BLaER1 treated with 17β-estradiol and CSF1 and Interleukin-3, amounts not matched to agents 10 nM and 100 nM (cell line): ENCODE results near the gene MRLN.
"Not testable (repeated sequence)": the region's sequence is repeated elsewhere in the genome, so short reads cannot be mapped to it uniquely, and the experiment has no call there.

ENCODE experiments used
- H3K27ac ChIP-seq, 11 experiments: shearing (Covaris generic); formaldehyde crosslinking; 2 replicates each; pipeline ENCODE4 v1.8.1; 2022
- H3K27me3 ChIP-seq, 11 experiments: shearing (Covaris generic); formaldehyde crosslinking; 2 replicates each; pipeline ENCODE4 v1.8.1; 2022
- H3K36me3 ChIP-seq, 11 experiments: shearing (Covaris generic); formaldehyde crosslinking; 2 replicates each; pipeline ENCODE4 v1.8.1; 2022
- H3K4me1 ChIP-seq, 10 experiments: shearing (Covaris generic); formaldehyde crosslinking; 2 replicates each; pipeline ENCODE4 v1.8.1; 2022
- H3K4me2 ChIP-seq, 11 experiments: shearing (Covaris generic); formaldehyde crosslinking; 2 replicates each; pipeline ENCODE4 v1.8.1; 2022
- H3K4me3 ChIP-seq, 10 experiments: shearing (Covaris generic); formaldehyde crosslinking; 2 replicates each; pipeline ENCODE4 v1.8.1; 2022
- H3K9ac ChIP-seq, 11 experiments: shearing (Covaris generic); formaldehyde crosslinking; 2 replicates each; pipeline ENCODE4 v1.8.1; 2022
- H3K9me3 ChIP-seq, 11 experiments: shearing (Covaris generic); formaldehyde crosslinking; replicated peaks in 1 of 11; 2 replicates each; pipeline ENCODE4 v1.8.1; 2022
- H4K20me1 ChIP-seq, 11 experiments: shearing (Covaris generic); formaldehyde crosslinking; 2 replicates each; pipeline ENCODE4 v1.8.1; 2022
- Cebpa-rat ChIP-seq, 11 experiments: shearing (Covaris generic); IDR thresholded peaks; 2 replicates each; pipeline ENCODE4 v1.8.1; 2022

Gene MRLN

DNA sequence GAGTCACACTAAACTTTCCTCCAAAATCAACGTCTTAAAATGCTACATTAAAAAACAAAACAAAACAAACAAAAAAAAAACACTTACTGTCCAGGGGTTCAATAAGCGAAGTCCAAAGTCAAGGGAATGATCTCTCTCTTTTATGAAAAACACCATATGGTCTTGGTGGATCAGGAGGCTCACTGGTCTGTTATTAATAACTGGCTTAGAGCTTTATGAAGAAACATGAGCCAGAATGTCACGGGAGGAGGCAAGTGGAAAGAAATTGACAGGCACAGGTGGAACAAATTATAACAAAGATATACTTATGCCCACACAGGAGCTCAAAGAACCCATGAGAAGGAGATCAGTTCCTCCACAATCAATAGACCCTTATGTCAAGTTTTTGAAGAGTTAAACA, at the start of gene MRLN:
TSS of gene MRLN (minus strand) at position 189 of the 400 bp plus-strand sequence.
- no peaks in the 10 kb centered on the region for H4K20me1 ChIP-seq
- no peak for TF ChIP-seq Cebpa-rat (IDR thresholded peaks at IDR 0.05)
- no peaks in the 10 kb centered on the region for H3K9me3 ChIP-seq
- H3K4me2 ChIP-seq: no peak within 1 kb of the TSS
- no peaks in the 10 kb centered on the region for H3K4me1 ChIP-seq
- H3K4me3 ChIP-seq: no peak within 1 kb of the TSS
- H3K27ac ChIP-seq: no peak within 1 kb of the TSS
- H3K36me3 ChIP-seq: no peaks in the 10 kb centered on the region
- H3K27me3 ChIP-seq: no peaks in the 10 kb centered on the region
- H3K9ac ChIP-seq: no peak within 1 kb of the TSS

DNA sequence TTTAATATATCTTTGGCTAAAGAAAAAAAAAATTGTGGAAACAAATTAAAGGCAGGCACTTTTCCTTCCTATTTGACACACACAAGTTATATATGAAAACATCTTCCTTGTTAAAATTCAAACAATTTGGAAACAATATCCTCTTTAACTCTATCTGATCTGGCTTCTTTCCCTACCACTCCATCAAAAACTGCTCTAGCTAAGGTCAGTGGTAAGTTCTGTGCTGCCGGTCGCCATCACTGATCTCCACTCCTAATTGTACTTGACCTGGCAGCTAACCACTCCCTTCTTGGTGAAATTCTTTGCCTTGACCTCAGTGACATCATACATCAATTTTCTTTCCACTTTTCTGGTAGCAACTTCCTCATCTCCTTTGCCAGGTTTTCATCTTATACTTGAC, 47.9 kb upstream of the MRLN start:
- peaks cover 75 to 100% (median 94%) of the 10 kb centered on the region in 11 experiments for H3K36me3 ChIP-seq
- H3K4me3 ChIP-seq: no peak overlapping the region
- H3K27me3 ChIP-seq: no peaks in the 10 kb centered on the region
- H3K9ac ChIP-seq: no peak overlapping the region
- peaks cover 0 to 30% (median 9%) of the 10 kb centered on the region in 10 experiments; a peak in 13 of 20 replicates for H3K4me1 ChIP-seq
- H3K9me3 ChIP-seq: peaks cover 0 to 18% (median 15%) of the 10 kb centered on the region in 11 experiments; a peak in 19 of 22 replicates
- TF ChIP-seq Cebpa-rat (IDR thresholded peaks at IDR 0.05): no peak
- no peak overlapping the region for H3K27ac ChIP-seq
- H4K20me1 ChIP-seq: 0 out of 22 replicates have a peak, but pooled peaks cover 0 to 7% (median 0%) of the 10 kb centered on the region in 11 experiments
- H3K4me2 ChIP-seq: no peak overlapping the region

DNA sequence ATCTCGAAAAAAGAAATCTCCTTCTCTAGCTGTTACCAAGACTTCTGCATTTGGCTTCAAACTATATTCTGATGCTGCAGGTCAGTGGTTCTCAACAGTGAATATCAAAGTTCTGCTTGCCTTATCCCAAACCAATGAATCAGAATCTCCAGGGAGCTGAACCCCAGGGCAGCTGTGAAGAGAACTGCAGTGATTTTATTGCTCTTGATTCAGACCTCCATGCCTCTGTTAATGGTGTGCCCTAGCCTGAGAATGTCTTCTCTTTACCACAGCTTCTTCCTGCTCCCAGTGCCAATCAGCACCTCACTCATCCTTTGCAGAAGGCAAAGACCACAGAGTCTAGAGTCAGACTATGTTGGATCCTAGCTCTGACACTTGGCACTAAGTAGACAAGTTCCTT, 46.2 kb upstream of the MRLN start:
- no peak overlapping the region for H3K4me2 ChIP-seq
- H3K9me3 ChIP-seq: peaks cover 0 to 20% (median 16%) of the 10 kb centered on the region in 11 experiments; a peak in 19 of 22 replicates
- H3K4me1 ChIP-seq: peaks cover 0 to 23% (median 9%) of the 10 kb centered on the region in 10 experiments; a peak in 13 of 20 replicates
- no peak overlapping the region for H3K4me3 ChIP-seq
- no peaks in the 10 kb centered on the region for H3K27me3 ChIP-seq
- H3K27ac ChIP-seq: no peak overlapping the region
- peaks cover 69 to 100% (median 87%) of the 10 kb centered on the region in 11 experiments for H3K36me3 ChIP-seq
- no peak overlapping the region for H3K9ac ChIP-seq
- no peak for TF ChIP-seq Cebpa-rat (IDR thresholded peaks at IDR 0.05)
- H4K20me1 ChIP-seq: 0 out of 22 replicates have a peak, but pooled peaks cover 0 to 7% (median 0%) of the 10 kb centered on the region in 11 experiments

DNA sequence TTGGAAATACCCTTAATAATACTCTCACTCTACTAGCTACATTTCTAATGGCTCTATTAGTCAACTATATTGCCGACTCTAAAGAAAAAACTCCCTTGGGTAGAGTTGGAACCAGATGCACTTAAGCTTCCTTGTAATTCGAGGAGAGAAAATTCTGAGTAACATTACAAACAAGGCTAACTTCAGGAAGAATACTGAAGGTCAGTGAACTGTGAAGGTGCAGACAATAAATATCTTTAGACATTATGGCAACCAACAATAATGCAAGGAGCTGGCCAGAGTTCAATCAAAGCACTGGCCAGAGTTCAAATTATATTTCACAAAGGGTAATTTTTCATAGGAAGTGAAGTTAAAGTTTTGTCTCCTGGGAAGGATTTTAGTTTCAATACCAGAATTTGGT, 40.7 kb upstream of the MRLN start:
- Histone ChIP-seq H3K4me2 (no peak overlapping the region), H3K27ac (no peak overlapping the region), H3K27me3 (no peaks in the 10 kb centered on the region), H3K9me3 (peaks cover 0 to 20% (median 13%) of the 10 kb centered on the region in 11 experiments; a peak in 19 of 22 replicates), H3K4me1 (no peaks in the 10 kb centered on the region; a peak in 2 of 20 replicates), H4K20me1 (no peaks in the 10 kb centered on the region), H3K4me3 (no peak overlapping the region), H3K9ac (no peak overlapping the region), H3K36me3 (peaks cover 81 to 92% (median 85%) of the 10 kb centered on the region in 11 experiments)
- no peak for TF ChIP-seq Cebpa-rat (IDR thresholded peaks at IDR 0.05)

DNA sequence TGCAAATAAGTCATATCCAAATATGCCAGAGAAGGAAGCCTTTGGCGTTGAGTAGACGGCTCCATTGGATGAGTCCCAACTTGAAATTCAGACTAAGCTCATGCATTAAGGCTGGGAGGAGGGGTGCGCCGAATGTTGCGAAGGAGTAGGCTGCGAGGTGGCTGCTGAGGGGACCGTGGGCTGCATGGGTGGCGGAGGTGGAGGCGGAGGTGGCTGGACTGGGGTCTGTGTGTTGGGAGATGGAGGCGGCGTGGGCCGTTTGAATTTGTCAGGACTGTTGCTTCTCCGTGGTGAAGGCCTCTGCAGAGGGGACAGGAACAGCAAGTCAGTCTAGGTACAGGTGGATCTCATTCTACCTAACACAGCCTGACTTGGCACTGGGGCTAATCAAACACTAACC, 39.6 kb upstream of the MRLN start:
- Histone ChIP-seq H3K4me1 (no peaks in the 10 kb centered on the region; a peak in 2 of 20 replicates), H3K36me3 (peaks cover 78 to 91% (median 83%) of the 10 kb centered on the region in 11 experiments)
- TF ChIP-seq Cebpa-rat (IDR thresholded peaks at IDR 0.05): no peak

DNA sequence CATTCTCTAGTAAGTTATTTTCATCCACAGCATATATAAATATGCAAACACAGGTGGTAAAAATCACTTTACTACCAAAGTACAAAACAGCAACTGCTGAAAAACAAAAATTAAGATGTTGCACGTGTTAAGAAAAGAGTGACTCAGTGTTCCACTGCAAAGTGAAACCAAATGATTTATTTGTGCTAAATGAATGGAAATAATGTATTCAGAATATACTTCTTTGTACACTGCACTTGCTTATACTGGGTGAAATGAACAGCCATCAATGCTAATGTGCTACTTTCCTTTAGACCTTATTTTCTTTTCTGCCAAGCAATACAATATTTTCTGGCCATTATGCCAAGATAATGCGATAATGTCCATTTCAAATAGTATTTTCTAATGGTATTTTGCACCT, 38.3 kb upstream of the MRLN start:
- Histone ChIP-seq H4K20me1 (no peaks in the 10 kb centered on the region), H3K27ac (no peak overlapping the region), H3K4me2 (no peak overlapping the region), H3K36me3 (peaks cover 66 to 86% (median 74%) of the 10 kb centered on the region in 11 experiments), H3K9ac (no peak overlapping the region), H3K9me3 (peaks cover 0 to 7% (median 4%) of the 10 kb centered on the region in 11 experiments; a peak in 19 of 22 replicates), H3K4me1 (no peaks in the 10 kb centered on the region; a peak in 2 of 20 replicates), H3K4me3 (no peak overlapping the region), H3K27me3 (no peaks in the 10 kb centered on the region)
- no peak for TF ChIP-seq Cebpa-rat (IDR thresholded peaks at IDR 0.05)

More for the DNA sequence above, 39.6 kb upstream of the MRLN start:
- Histone ChIP-seq H3K9ac (no peak overlapping the region), H3K4me2 (no peak overlapping the region), H3K27me3 (no peaks in the 10 kb centered on the region), H3K27ac (no peak overlapping the region), H4K20me1 (no peaks in the 10 kb centered on the region), H3K9me3 (peaks cover 0 to 18% (median 11%) of the 10 kb centered on the region in 11 experiments; a peak in 19 of 22 replicates), H3K4me3 (no peak overlapping the region)

DNA sequence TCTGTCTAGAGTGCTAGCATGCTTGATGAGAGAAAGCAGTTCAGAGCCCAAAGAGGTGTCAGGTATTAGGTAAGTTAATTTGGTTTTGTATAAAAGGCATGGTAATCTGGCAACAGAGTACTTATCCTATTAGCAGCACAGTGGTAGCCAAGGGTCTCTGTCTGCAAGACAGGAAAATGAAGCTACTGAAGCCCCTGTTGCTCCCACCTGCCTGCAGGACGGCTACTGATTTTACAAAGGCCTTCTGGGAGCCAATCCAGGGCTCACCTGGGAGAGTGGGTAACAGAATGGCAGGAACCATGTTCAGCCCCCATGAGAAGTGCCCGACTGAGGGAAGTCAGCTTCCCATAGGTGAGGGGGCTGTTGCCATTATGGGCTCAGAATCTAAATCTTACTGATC, 36.8 kb upstream of the MRLN start:
- H4K20me1 ChIP-seq, H3K9ac ChIP-seq, H3K4me2 ChIP-seq, H3K27me3 ChIP-seq, H3K4me1 ChIP-seq, H3K4me3 ChIP-seq, H3K9me3 ChIP-seq, H3K27ac ChIP-seq: not testable (repeated sequence)
- peaks cover 60 to 76% (median 64%) of the 10 kb centered on the region in 11 experiments for H3K36me3 ChIP-seq

DNA sequence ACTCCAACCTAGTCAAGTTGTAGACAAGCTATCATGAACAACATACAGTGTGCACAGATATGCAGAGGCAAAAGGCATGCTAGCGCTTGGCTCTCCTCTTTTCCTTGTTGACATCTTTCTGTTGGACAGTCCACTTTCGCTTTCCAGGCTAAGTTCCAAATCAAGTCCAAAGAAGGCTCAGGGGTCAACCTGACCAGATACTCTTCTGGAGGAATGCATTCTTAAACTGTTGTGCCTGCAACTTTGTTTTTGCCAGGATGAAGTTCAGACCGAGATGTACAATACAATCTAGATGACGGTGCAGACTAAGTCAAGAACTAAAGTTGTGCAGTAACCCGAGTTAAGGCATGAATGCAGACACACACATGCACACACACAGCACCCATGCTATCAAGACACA, 35.7 kb upstream of the MRLN start:
- H4K20me1 ChIP-seq, H3K27me3 ChIP-seq, H3K9me3 ChIP-seq, H3K9ac ChIP-seq, H3K4me1 ChIP-seq, H3K4me3 ChIP-seq, H3K27ac ChIP-seq, H3K4me2 ChIP-seq: not testable (repeated sequence)
- peaks cover 49 to 64% (median 52%) of the 10 kb centered on the region in 11 experiments for H3K36me3 ChIP-seq

DNA sequence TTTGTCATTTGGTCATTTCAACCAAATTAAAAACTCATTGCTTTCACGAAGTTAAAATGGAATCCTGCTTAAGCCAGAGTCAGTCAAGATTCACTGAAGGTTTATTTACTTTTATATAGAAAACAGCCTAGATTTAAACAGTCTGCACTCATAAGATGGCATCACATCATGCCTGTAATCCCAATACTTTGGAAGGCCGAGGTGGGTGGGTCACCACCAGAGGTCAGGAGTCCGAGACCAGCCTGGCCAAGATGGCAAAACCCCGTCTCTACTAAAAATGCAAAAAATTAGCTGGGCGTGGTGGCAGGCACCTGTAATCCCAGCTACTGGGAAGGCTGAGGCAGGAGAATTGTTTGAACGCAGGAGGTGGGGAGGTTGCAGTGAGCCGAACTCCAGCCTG, 33.8 kb upstream of the MRLN start:
- H3K36me3 ChIP-seq: peaks cover 30 to 45% (median 33%) of the 10 kb centered on the region in 11 experiments
- not testable (repeated sequence) for H3K27ac ChIP-seq, H3K4me3 ChIP-seq, H3K9me3 ChIP-seq, H3K4me1 ChIP-seq, H3K9ac ChIP-seq, H4K20me1 ChIP-seq, H3K4me2 ChIP-seq, H3K27me3 ChIP-seq

DNA sequence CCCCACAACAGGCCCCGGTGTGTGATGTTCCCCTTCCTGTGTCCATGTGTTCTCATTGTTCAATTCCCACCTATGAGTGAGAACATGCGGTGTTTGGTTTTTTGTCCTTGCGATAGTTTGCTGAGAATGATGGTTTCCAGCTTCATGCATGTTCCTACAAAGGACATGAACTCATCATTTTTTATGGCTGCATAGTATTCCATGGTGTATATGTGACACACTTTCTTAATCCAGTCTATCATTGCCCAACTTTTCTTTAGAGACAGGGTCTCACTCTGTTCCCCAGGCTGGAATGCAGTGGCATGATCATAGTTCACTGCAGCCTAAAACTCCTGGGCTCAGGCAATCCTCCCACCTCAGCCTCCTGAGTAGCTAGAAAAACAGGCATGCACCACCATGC, 32.2 kb upstream of the MRLN start:
- not testable (repeated sequence) for H3K4me3 ChIP-seq, H3K27me3 ChIP-seq, H3K9ac ChIP-seq, H3K27ac ChIP-seq, H3K4me2 ChIP-seq, H3K4me1 ChIP-seq, H3K9me3 ChIP-seq, H4K20me1 ChIP-seq
- peaks cover 14 to 30% (median 18%) of the 10 kb centered on the region in 11 experiments; a peak in 21 of 22 replicates for H3K36me3 ChIP-seq
